ENCODE results near the gene DKC1.
"Not testable (repeated sequence)": the region's sequence is repeated elsewhere in the genome, so short reads cannot be mapped to it uniquely, and the experiment has no call there.

DKC1 gene

DNA sequence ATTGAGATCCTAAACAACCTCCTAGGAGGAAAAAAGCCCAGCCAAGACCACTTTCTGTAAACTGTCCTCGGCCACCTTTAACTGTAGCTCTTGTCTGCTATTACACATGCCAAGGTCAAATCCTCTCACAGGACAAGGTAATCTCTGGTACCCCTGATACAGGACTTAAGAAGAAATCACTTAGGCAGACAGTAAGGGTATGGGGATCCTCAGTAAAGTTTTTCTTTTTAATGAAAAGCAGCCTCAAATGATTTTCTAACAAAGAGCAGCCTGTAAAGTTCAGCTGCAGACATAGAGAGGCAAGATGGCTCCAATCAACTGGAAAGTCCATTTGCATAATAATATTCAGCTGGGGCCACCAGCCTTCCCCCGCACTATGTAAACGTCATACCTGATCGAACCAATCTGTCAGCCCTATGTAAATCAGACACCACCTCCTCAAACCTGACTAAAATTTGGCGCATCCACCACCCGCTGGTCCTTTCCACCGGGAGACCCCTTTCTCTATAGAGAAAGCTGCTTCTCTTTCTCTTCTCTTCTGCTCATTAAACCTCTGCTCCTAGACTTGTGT is 57.2 kb downstream of the DKC1 start:
- no peak for DNase-seq (ENCODE audit: low spot score)

DNA sequence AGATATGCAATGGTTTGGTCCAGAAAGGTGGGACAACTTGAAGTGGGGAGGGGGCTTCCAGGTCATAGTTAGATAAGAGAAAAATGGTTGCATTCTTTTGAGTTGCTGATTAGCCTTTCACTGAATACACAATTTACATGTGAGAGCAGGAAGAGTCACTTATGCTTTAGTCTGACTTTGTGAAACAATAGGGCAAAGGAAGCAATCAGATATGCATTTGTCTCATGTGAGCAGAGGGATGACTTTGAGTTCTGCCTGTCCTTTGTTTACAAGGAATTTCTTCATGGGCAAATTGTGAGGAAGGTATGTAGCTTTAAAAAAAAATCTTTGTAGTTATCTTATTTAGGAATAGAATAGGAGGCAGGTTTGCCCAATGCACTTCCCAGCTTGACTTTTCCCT is 58.9 kb downstream of the DKC1 start:
- DNase-seq (ENCODE audit: low spot score) = no peak

DNA sequence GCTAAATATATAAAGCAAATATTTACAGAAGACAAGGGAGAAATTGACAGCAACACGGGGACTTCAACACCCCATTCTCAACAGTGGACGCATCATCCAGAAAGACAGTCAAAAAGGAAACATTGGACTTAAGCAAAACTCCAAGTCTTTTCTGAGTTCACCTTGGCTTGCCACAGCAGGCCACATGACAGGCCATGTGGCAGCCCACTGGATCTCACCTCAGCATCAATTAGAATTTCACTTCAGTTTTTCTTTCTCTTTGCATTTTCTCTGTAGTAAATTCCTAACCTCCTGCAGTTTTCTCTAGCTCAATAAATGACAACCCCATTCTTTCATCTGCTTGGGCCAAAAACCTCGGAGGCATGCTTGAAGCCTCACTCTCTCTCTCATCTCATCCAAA is 59.4 kb downstream of the DKC1 start:
- no peak for DNase-seq (ENCODE audit: low spot score)

DNA sequence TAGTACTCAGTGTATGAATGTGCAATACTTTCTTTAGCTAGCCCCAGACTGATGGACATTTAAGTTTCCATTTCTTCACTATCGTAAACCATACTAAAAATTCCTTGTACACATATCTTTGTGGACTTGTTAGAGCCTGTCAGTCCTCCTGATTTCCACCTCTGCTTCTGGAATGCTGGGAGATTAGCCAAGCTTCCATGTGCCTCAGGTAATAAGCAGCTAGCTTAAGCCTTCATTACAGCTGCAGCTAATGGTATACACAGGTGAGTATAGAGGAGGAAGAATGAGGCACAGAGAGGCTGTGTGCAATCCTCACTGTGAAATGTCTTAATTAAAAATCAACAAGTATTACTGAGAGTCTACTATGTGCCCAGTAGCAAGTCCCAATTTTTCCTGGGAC is 62.0 kb downstream of the DKC1 start:
- no peak for DNase-seq (ENCODE audit: low spot score)

DNA sequence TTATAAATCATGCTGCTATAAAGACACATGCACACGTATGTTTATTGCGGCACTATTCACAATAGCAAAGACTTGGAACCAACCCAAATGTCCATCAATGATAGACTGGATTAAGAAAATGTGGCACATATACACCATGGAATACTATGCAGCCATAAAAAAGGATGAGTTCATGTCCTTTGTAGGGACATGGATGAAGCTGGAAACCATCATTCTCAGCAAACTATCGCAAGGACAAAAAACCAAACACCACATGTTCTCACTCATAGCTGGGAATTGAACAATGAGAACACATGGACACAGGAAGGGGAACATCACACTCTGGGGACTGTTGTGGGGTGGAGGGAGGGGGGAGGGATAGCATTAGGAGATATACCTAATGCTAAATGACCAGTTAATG is 62.9 kb downstream of the DKC1 start:
- not testable (repeated sequence) for DNase-seq (ENCODE audit: low spot score)
